ENCODE results near the gene PCID2.
"Not testable (repeated sequence)": the region's sequence is repeated elsewhere in the genome, so short reads cannot be mapped to it uniquely, and the experiment has no call there.

Gene PCID2

DNA sequence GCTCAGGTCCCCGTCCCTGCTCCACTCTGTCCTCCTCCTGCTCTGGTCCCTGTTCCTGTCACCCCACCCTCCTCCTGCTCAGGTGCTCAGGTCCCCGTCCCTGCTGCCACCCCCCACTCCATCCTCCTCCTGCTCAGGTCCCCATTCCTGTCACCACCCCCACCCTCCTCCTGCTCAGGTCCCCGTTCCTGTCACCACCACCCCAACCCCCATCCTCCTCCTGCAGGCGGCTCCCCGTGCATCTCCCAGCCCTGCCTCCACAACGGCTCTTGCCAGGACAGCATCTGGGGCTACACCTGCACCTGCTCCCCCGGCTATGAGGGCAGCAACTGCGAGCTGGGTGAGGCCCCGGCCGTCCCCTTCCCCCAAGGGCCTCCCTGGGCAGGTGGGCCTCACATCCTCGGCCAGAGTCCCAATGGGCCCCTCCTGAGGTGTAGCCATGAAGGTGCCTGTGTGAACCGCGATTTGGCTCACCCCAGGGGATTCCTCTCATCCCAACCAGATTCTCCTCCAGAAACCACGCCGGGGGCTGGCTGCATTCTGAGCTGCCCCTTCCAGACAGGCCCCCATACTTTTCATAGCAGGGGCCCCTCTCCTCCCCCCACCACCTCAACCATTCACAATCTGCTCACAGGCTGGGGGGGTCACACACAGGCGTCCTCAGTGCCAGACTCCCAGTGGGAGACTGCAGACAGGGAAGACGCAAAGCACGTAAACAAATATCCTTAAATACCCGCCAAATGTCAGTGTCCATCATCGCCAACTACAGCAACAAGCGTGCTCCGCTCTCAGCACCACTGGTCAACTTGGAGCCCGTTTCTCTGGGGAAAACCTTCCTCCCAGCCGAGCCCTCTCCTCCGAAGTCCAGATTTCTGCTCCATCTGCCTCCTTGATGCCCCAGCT lies 45.4 kb downstream of the PCID2 start:
- Histone ChIP-seq H3K4me2 (ENCODE audit: low read length) (no peak overlapping the region), H4K12ac (ENCODE audit: low read depth, low read length) (no peak overlapping the region), H3K79me1 (ENCODE audit: low read length) (no peaks in the 10 kb centered on the region), H4K91ac (ENCODE audit: low read depth, low read length) (no peak overlapping the region), H3K36me3 (ENCODE audit: control insufficient read depth in 1 of 2, insufficient read depth in 2 of 2, low read length in 2 of 2) (peaks cover 3% of the 10 kb centered on the region in 2 experiments), H3K9me3 (ENCODE audit: insufficient read depth, low read depth, low read length) (no peaks in the 10 kb centered on the region), H3K27me3 (ENCODE audit: insufficient read depth, low read length) (no peaks in the 10 kb centered on the region), H3K23ac (ENCODE audit: low read length) (no peak overlapping the region), H4K8ac (ENCODE audit: low read depth, low read length) (no peak overlapping the region), H3K18ac (ENCODE audit: low read length) (no peak overlapping the region), H3K9ac (ENCODE audit: low read length) (no peak overlapping the region), H3K4me3 (ENCODE audit: low read depth, low read length) (no peak overlapping the region), H2BK5ac (ENCODE audit: low read depth, low read length, poor library complexity) (no peak overlapping the region), H3K4ac (ENCODE audit: low read depth, low read length) (no peak overlapping the region), H3K79me2 (ENCODE audit: control insufficient read depth, insufficient read depth, low read length, poor library complexity) (no peaks in the 10 kb centered on the region), H2AK5ac (ENCODE audit: low read length) (no peak overlapping the region), H2AFZ (ENCODE audit: insufficient read depth, low read length, poor library complexity) (no peak overlapping the region), H3K14ac (ENCODE audit: low read length) (no peak overlapping the region), H2BK120ac (ENCODE audit: insufficient read depth, low read length, poor library complexity) (no peak overlapping the region), H3K4me1 (ENCODE audit: control insufficient read depth in 1 of 2, insufficient read depth in 2 of 2, low read length in 2 of 2) (no peaks in the 10 kb centered on the region), H2BK12ac (ENCODE audit: low read length) (no peak overlapping the region), H3K27ac (ENCODE audit: low read depth, low read length) (no peak overlapping the region)
- no peak for DNase-seq
- no CpG with 5 or more reads among the region's 25 CpGs for WGBS (ENCODE audit: extremely low coverage, insufficient coverage, insufficient read length)

DNA sequence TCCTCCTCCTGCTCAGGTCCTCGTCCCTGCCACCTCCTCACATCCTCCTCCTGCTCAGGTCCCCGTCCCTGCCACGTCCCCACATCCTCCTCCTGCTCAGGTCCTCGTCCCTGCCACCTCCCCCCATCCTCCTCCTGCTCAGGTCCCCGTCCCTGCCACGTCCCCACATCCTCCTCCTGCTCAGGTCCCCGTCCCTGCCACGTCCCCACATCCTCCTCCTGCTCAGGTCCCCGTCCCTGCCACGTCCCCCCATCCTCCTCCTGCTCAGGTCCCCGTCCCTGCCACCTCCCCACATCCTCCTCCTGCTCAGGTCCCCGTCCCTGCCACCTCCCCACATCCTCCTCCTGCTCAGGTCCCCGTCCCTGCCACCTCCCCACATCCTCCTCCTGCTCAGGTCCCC lies 46.5 kb downstream of the PCID2 start:
- H3K4ac ChIP-seq (ENCODE audit: low read depth, low read length); H3K9ac ChIP-seq (ENCODE audit: low read length); DNase-seq; H3K9me3 ChIP-seq (ENCODE audit: insufficient read depth, low read depth, low read length); H2BK5ac ChIP-seq (ENCODE audit: low read depth, low read length, poor library complexity); H3K27ac ChIP-seq (ENCODE audit: low read depth, low read length); H3K36me3 ChIP-seq (ENCODE audit: control insufficient read depth in 1 of 2, insufficient read depth in 2 of 2, low read length in 2 of 2); H2BK12ac ChIP-seq (ENCODE audit: low read length); H3K79me2 ChIP-seq (ENCODE audit: control insufficient read depth, insufficient read depth, low read length, poor library complexity); H3K14ac ChIP-seq (ENCODE audit: low read length); H4K8ac ChIP-seq (ENCODE audit: low read depth, low read length); H3K4me2 ChIP-seq (ENCODE audit: low read length); H2BK120ac ChIP-seq (ENCODE audit: insufficient read depth, low read length, poor library complexity); H3K4me1 ChIP-seq (ENCODE audit: control insufficient read depth in 1 of 2, insufficient read depth in 2 of 2, low read length in 2 of 2); H3K4me3 ChIP-seq (ENCODE audit: low read depth, low read length); H3K18ac ChIP-seq (ENCODE audit: low read length); H3K23ac ChIP-seq (ENCODE audit: low read length); H4K91ac ChIP-seq (ENCODE audit: low read depth, low read length); H4K12ac ChIP-seq (ENCODE audit: low read depth, low read length); H3K79me1 ChIP-seq (ENCODE audit: low read length); H2AK5ac ChIP-seq (ENCODE audit: low read length); H2AFZ ChIP-seq (ENCODE audit: insufficient read depth, low read length, poor library complexity); H3K27me3 ChIP-seq (ENCODE audit: insufficient read depth, low read length): not testable (repeated sequence)
- WGBS (ENCODE audit: extremely low coverage, insufficient coverage, insufficient read length) = no CpG with 5 or more reads among the region's 13 CpGs

GRCh38 chr13:113161433-113161832 lies 47.0 kb downstream of the PCID2 start:
- no peak overlapping the region for H4K8ac ChIP-seq (ENCODE audit: low read depth, low read length)
- H3K4me1 ChIP-seq (ENCODE audit: control insufficient read depth in 1 of 2, insufficient read depth in 2 of 2, low read length in 2 of 2) = no peaks in the 10 kb centered on the region
- no peak overlapping the region for H3K4ac ChIP-seq (ENCODE audit: low read depth, low read length)
- H3K27ac ChIP-seq (ENCODE audit: low read depth, low read length) = no peak overlapping the region
- no peak overlapping the region for H2BK5ac ChIP-seq (ENCODE audit: low read depth, low read length, poor library complexity)
- no peak overlapping the region for H2AFZ ChIP-seq (ENCODE audit: insufficient read depth, low read length, poor library complexity)
- no peak overlapping the region for H2BK12ac ChIP-seq (ENCODE audit: low read length)
- H3K79me1 ChIP-seq (ENCODE audit: low read length) = no peaks in the 10 kb centered on the region
- no CpG with 5 or more reads among the region's 16 CpGs for WGBS (ENCODE audit: extremely low coverage, insufficient coverage, insufficient read length)
- no peak overlapping the region for H2AK5ac ChIP-seq (ENCODE audit: low read length)
- no peak overlapping the region for H3K14ac ChIP-seq (ENCODE audit: low read length)
- no peaks in the 10 kb centered on the region for H3K27me3 ChIP-seq (ENCODE audit: insufficient read depth, low read length)
- no peak overlapping the region for H3K23ac ChIP-seq (ENCODE audit: low read length)
- no peak overlapping the region for H4K91ac ChIP-seq (ENCODE audit: low read depth, low read length)
- no peak for DNase-seq
- no peak overlapping the region for H2BK120ac ChIP-seq (ENCODE audit: insufficient read depth, low read length, poor library complexity)
- no peak overlapping the region for H3K4me2 ChIP-seq (ENCODE audit: low read length)
- H4K12ac ChIP-seq (ENCODE audit: low read depth, low read length) = no peak overlapping the region
- no peak overlapping the region for H3K4me3 ChIP-seq (ENCODE audit: low read depth, low read length)
- H3K79me2 ChIP-seq (ENCODE audit: control insufficient read depth, insufficient read depth, low read length, poor library complexity) = no peaks in the 10 kb centered on the region
- H3K9ac ChIP-seq (ENCODE audit: low read length) = no peak overlapping the region
- H3K9me3 ChIP-seq (ENCODE audit: insufficient read depth, low read depth, low read length) = peaks cover 1% of the 10 kb centered on the region
- H3K18ac ChIP-seq (ENCODE audit: low read length) = no peak overlapping the region
- H3K36me3 ChIP-seq (ENCODE audit: control insufficient read depth in 1 of 2, insufficient read depth in 2 of 2, low read length in 2 of 2) = peaks cover 2 to 3% of the 10 kb centered on the region in 2 experiments

DNA sequence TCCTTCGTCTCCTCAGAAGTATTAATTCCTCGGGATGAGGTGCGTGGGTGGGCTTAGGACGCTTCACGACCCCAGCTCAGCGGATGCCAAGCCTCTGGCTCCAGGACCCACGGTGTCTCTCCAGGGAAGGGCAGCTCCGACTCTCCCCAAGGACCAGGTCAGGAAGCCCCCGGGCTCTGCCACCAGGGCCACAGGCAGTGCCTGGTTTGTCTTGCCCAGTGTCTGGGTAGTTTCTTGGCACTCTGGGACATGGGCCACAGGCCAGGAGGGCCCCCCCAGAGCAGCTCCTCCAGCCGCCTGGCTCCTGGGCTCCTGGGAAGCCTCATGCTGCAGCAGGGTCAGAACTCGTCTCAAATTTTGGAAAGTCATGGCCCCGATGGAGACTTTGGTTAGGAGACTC lies 47.5 kb downstream of the PCID2 start:
- Histone ChIP-seq H2AFZ (ENCODE audit: insufficient read depth, low read length, poor library complexity) (no peak overlapping the region), H3K27me3 (ENCODE audit: insufficient read depth, low read length) (no peaks in the 10 kb centered on the region), H2AK5ac (ENCODE audit: low read length) (no peak overlapping the region), H3K36me3 (ENCODE audit: control insufficient read depth in 1 of 2, insufficient read depth in 2 of 2, low read length in 2 of 2) (no peaks in the 10 kb centered on the region), H3K9me3 (ENCODE audit: insufficient read depth, low read depth, low read length) (peaks cover 3% of the 10 kb centered on the region), H3K9ac (ENCODE audit: low read length) (no peak overlapping the region), H3K4me3 (ENCODE audit: low read depth, low read length) (no peak overlapping the region), H2BK120ac (ENCODE audit: insufficient read depth, low read length, poor library complexity) (no peak overlapping the region), H3K4me1 (ENCODE audit: control insufficient read depth in 1 of 2, insufficient read depth in 2 of 2, low read length in 2 of 2) (no peaks in the 10 kb centered on the region), H2BK12ac (ENCODE audit: low read length) (no peak overlapping the region), H3K18ac (ENCODE audit: low read length) (no peak overlapping the region), H3K4ac (ENCODE audit: low read depth, low read length) (no peak overlapping the region), H3K27ac (ENCODE audit: low read depth, low read length) (no peak overlapping the region), H2BK5ac (ENCODE audit: low read depth, low read length, poor library complexity) (no peak overlapping the region), H3K14ac (ENCODE audit: low read length) (no peak overlapping the region), H4K12ac (ENCODE audit: low read depth, low read length) (no peak overlapping the region), H4K8ac (ENCODE audit: low read depth, low read length) (no peak overlapping the region), H4K91ac (ENCODE audit: low read depth, low read length) (no peak overlapping the region), H3K23ac (ENCODE audit: low read length) (no peak overlapping the region), H3K79me2 (ENCODE audit: control insufficient read depth, insufficient read depth, low read length, poor library complexity) (no peaks in the 10 kb centered on the region), H3K4me2 (ENCODE audit: low read length) (no peak overlapping the region), H3K79me1 (ENCODE audit: low read length) (no peaks in the 10 kb centered on the region)
- WGBS (ENCODE audit: extremely low coverage, insufficient coverage, insufficient read length) = no CpG with 5 or more reads among the region's 12 CpGs
- DNase-seq = no peak

Measured in trophoblast cell (in vitro differentiated cells and primary cell).